ENCODE measurements around the gene TEX29.

- TF ChIP-seq CTCF (IDR thresholded peaks at IDR 0.05; ENCODE audit: low read length) = no peak
- no peak for TF ChIP-seq EZH2phosphoT487 (IDR thresholded peaks at IDR 0.05; ENCODE audit: low read length)
Measured at GRCh38 chr13:111353508-111353907, 33.1 kb downstream of the TEX29 start.

Measured in MM.1S (cell line).